ENCODE measurements around the gene ACER3. TPM values are rescaled to one million over a fixed set of nuclear protein-coding genes. Genes with fewer than 3 reads are reported as not detected.

The ACER3 gene
- total RNA-seq, 4 donors from 2014 or later, result 11.5 to 29.3 (median 17.9) TPM

- H3K27me3 ChIP-seq, result no peaks in the 10 kb centered on the region
- TF ChIP-seq POLR2A (IDR thresholded peaks at IDR 0.05) (no peak), CTCF (IDR thresholded peaks at IDR 0.05) (no peak)
- WGBS, 2 donors, result 86 to 90% methylated on average over 6 to 7 of the region's 8 CpGs
- DNase-seq, result no peak
- H3K36me3 ChIP-seq, result no peaks in the 10 kb centered on the region
- H3K4me1 ChIP-seq, result peaks cover 4 to 21% of the 10 kb centered on the region in 2 donors
- intact Hi-C loops (cut with DNase I), result no loop called here
- H3K4me3 ChIP-seq (replicated peaks in 1 of 3), result no peak overlapping the region
- H3K9me3 ChIP-seq, result no peaks in the 10 kb centered on the region
- H3K27ac ChIP-seq, result no peak overlapping the region
These were observed 207.2 kb downstream of the ACER3 start for GRCh38 chr11:77067861-77068443.

- Histone ChIP-seq H3K27me3 (no peaks in the 10 kb centered on the region), H3K27ac (no peak overlapping the region), H3K36me3 (no peaks in the 10 kb centered on the region), H3K4me3 (replicated peaks in 1 of 3) (no peak overlapping the region), H3K9me3 (no peaks in the 10 kb centered on the region), H3K4me1 (peaks cover 4 to 29% of the 10 kb centered on the region in 2 donors)
- intact Hi-C loops (cut with DNase I), result no loop called here
- no peak for DNase-seq
- TF ChIP-seq CTCF (IDR thresholded peaks at IDR 0.05), result no peak
- TF ChIP-seq POLR2A (IDR thresholded peaks at IDR 0.05), result no peak
- 88 to 97% methylated on average over 7 of the region's 7 CpGs for WGBS, 2 donors
These were observed 208.0 kb downstream of the ACER3 start for GRCh38 chr11:77068457-77069335.

- Histone ChIP-seq H3K27ac (no peak overlapping the region), H3K36me3 (no peaks in the 10 kb centered on the region), H3K4me3 (replicated peaks in 1 of 3) (no peak overlapping the region), H3K27me3 (no peaks in the 10 kb centered on the region), H3K9me3 (no peaks in the 10 kb centered on the region), H3K4me1 (peaks cover 4 to 36% of the 10 kb centered on the region in 2 donors)
- TF ChIP-seq POLR2A (IDR thresholded peaks at IDR 0.05) (no peak), CTCF (IDR thresholded peaks at IDR 0.05) (no peak)
- no peak for DNase-seq
- 55 to 70% methylated on average over 6 of the region's 6 CpGs for WGBS, 2 donors
- intact Hi-C loops (cut with DNase I), result no loop called here
These were observed 208.7 kb downstream of the ACER3 start for GRCh38 chr11:77069336-77069968.

GRCh38 chr11:77069969-77070582 is 209.4 kb downstream of the ACER3 start:
- no peaks in the 10 kb centered on the region for H3K27me3 ChIP-seq
- peaks cover 4 to 40% of the 10 kb centered on the region in 2 donors for H3K4me1 ChIP-seq
- no peaks in the 10 kb centered on the region for H3K9me3 ChIP-seq
- no peak for DNase-seq
- no peaks in the 10 kb centered on the region for H3K36me3 ChIP-seq
- no peak overlapping the region for H3K4me3 ChIP-seq (replicated peaks in 1 of 3)
- H3K27ac ChIP-seq, result no peak overlapping the region
- 92 to 97% methylated on average over 2 to 8 of the region's 8 CpGs for WGBS, 2 donors
- intact Hi-C loops (cut with DNase I), result no loop called here
- TF ChIP-seq CTCF (IDR thresholded peaks at IDR 0.05) (no peak), POLR2A (IDR thresholded peaks at IDR 0.05) (no peak)

Measured in thyroid gland (tissue), 4 donors.